Stimulated activated CD8-positive, alpha-beta memory T cell treated with anti-CD3 and anti-CD28 coated beads, Interleukin-7, amount 100 ng/mL, for 1 hour (primary cell): Measurements from ENCODE around the gene CTBS.
A peak's percentile ranks its signal among the peaks of the same experiment; 100 is the strongest.
"Not testable (repeated sequence)": the region's sequence is repeated elsewhere in the genome, so short reads cannot be mapped to it uniquely, and the experiment has no call there.

Experiments used
- DNase-seq, 2 donors: peaks; one replicate each; pipeline ENCODE4 v3.0.0-alpha.2; 2020; ENCODE audit warnings: low read depth in 2 of 2

The CTBS gene, protein sequence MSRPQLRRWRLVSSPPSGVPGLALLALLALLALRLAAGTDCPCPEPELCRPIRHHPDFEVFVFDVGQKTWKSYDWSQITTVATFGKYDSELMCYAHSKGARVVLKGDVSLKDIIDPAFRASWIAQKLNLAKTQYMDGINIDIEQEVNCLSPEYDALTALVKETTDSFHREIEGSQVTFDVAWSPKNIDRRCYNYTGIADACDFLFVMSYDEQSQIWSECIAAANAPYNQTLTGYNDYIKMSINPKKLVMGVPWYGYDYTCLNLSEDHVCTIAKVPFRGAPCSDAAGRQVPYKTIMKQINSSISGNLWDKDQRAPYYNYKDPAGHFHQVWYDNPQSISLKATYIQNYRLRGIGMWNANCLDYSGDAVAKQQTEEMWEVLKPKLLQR

DNA sequence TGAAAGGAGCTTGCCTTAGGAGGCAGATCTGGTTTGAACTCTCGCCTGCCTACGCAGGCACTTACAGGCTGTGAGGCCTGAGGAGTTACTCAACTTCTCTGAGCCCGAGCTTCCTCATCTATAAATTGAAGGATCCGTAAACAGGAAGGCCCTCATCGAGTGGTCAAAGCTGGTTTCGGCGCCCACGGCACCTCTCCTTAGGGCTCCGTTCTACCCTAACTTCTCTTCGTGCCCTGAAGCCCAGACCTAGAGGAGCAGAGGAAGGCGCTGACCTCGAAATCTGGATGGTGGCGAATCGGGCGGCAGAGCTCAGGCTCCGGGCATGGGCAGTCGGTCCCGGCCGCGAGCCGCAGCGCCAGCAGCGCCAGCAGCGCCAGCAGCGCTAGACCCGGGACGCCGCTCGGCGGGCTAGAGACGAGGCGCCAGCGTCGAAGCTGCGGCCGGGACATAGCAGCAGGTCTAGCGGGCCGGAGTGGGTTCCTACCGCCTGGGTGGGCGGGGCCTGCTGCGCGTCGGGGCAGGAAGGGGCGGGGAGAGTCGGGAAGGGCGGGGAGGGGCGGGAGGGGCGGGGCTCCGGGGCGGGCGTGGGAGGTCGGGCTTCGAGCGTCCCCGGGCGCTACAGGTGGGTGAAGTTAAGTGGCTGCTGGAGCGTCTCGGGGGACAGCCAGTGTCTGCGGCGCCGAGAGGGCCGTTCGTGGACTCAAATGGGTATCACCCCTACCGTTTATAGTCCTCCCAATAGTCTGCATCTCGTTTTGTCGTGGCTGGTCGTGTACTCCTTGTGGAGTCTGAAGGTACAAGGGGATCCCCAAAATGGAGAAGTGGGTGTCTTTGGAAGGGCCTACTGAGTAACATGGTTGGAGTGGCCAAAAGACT lies at the start of gene CTBS:
CTBS (minus strand) TSS at position 474 of the 876 bp plus-strand sequence; CDS start at position 449, 25 bp downstream.
- peak; percentile 69 to 74 for DNase-seq

DNA sequence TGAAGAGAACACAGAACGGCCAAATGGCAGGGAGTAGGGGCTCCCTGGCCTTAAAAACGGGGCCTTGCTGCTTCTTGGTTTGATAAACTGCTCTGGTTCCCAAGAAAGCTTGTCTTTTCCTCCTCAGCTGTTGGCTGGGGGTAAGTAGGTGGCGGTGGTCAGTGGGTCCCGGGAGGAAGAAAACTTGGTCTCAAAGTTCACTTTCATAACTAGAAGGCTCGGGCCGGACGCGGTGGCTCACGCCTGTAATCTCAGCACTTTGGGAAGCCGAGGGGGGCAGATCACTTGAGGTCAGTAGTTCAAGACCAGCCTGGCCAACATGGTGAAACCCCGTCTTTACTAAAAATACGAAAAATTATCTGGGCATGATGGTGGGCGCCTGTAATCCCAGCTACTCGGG lies 47.3 kb upstream of the CTBS start:
- DNase-seq: no peak

DNA sequence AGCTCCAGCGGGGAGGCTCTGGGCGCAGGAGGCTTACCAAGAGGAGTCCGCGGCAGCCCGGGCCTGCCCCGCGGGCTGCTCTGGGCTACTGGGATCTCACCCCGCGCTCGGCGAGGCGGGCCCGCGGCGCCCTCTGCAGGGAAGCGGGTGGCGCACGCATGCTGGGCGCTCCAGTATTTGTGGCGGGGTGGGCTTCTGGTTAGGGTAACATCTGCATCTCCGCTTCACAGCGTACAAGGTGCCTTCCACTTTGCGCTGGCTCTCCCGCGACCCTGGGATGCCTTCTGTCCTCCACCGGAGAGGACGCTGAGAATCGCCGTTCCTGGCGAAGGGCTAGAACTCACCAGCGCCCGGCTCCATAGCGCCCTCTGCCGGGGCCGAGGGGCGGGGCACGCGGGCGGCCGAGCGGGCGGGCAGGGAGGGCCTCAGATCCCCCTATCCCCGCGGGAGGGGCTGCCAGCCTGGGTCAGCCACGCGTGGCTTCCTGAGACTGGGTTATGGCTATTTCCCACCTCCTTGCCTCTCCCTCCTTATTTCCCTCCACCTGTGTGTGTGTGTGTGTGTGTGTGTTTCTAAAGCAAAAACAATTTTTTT lies 46.6 kb upstream of the CTBS start:
- DNase-seq: peak; percentile 56 to 57

DNA sequence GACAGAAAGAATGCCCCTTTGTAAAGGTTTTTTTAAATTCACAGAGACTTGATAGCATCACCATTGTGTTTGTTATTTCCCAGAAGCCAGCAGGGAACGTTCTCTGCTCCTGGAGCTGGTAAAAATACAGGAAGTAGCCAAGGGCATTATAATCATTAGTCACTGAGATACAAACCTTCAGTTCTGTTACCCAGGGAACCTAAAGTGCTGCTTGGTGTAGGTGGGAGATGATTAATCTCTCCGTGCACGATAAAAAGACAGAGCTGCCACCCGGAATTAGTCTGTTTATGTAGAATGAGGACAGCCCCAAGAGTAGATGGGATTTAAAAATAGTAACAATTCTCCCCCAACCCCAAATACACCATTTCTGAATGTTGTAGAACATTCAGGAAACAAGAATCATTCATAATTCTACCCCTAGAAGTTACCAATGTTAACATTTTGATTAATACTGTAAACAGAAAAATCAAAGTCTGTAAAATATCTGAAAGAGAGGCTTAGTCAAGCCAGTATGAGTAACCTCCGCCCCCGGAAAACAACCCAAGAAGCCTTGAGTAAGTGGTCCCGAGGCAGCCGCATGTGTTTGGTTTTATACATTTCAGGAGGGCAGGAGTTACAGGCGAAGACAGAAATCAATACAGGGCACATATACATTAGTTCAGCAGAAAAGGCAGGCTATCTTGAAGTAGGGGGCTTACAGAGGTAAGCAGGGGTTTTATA lies 45.3 kb upstream of the CTBS start:
- DNase-seq: no peak

DNA sequence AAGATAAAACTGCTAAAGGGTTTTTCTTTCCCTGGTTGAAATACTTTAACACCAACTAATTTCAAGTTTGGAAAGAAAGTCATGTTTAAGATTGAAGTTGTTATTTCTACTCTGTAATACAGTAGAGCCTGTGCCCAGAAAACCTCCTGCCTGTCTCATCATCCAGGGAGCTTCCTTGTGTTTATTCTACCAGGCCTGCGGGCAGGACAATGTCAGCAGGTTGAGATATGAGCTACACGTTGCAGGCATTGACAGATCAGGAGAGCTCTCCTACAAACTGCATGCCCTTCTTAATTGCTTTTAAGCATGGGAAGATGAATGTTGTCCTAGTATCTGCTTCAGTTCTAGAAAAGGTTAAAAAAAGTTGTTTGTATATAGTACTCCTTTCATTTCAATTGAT lies 43.1 kb upstream of the CTBS start:
- DNase-seq: no peak

DNA sequence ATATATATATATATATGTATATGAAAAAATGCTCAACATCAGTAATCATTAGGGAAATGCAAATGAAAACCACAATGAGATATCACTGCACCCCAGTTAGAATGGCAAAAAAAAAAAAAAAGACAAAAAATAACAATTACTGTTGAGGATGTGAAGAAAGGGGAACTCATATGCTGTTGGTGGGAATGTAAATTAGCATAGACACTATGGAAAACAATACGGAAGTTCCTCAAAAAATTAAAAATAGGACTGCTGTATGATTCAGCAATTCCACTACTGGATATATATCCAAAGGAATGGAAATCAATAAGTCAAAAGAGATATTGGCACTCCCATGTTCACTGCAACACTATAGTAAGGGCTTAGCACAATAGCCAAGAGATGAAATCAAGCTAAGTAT lies 41.5 kb upstream of the CTBS start:
- no peak for DNase-seq

DNA sequence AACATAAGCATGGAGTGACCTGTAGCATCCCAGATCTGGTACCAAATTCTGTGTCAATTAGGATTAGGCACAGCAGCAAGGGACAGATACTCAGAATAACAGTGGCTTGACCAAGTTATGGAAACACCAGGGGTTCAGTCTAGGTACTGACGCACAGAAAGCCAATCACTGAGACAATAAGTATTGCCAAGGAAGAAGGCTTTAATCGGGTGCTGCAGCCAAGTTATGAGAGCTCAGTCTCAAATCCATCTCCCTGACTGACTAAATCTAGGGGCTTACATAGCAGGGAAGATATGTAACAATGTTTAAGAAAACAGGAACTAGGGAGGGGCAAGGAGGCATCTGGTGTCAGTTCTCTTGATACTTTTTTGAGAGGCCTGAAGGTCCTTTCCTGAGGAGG lies 39.6 kb upstream of the CTBS start:
- no peak for DNase-seq

DNA sequence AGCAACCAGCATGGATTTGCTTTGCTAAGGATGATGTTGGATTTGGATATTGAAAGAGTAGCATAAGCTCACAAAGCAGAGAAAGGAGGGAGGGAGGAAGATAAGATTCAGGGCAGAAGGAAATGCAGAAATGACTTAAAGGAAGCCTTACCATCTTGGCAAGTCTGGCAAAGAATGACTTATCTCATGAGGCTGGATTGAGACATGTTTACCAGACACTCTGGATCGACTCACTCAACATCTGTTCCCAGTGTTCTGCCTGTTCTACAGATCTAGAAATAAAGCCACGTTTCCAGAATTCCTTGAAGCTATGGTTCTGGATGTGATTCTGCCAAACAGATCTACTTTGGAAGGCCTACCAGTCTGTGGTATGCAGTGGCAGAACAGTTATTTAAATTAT lies 38.8 kb upstream of the CTBS start:
- no peak for DNase-seq

DNA sequence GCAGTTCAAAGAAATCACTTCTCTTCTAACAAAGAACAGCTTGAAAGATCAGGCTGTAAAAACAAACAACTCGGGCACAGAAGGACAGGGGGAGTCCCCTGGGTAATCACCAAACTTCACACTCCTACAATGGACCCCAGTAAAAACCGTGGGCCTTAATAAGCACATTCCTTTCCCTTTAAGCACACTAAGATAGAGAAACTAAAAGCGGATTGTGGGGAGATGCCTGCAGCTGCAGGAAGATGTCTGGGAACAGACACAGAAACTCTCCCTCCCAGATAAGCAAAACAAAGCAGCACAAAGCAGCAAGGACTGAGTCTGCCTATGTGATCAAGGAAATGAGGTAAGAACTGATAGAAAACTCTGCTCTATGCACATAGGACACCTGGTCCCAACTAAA lies 37.6 kb upstream of the CTBS start:
- DNase-seq: no peak

DNA sequence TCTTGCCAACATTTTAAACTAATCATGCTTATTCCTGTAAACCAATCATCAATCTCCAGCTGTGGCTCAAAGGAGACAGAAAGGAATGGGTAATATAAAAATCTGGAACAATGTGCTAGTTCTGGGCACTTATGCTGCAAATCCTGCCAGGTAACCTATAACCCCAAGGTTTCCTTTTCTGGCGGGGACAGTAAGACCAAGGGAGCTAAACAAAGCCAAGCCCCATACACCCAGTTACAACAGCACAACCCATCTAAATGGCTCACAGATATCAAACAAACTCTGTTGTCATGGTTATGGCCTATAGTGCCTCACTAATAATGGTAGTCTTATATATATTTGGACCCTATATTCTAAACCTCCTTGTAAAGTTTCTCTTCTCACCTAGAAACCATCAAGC lies 36.9 kb upstream of the CTBS start:
- no peak for DNase-seq

DNA sequence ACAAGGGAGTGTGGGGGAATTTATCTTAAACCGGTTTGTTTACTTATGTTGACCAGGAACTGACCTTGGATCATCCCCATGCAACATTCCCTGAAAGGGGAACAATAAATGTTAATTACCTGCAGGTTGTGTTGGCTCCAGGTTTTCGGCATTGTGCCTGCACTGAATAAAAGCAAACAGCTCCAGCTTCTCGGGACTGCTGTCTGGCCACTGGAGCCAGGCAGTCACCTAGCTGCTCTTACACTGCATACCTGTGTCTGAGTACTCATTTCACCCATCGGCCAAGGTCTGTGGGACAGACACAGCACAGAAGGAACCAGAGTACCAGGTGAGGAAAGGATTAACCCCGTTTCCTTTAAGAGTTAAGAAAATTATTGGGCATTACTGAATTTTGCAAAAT lies 32.7 kb upstream of the CTBS start:
- DNase-seq: no peak

DNA sequence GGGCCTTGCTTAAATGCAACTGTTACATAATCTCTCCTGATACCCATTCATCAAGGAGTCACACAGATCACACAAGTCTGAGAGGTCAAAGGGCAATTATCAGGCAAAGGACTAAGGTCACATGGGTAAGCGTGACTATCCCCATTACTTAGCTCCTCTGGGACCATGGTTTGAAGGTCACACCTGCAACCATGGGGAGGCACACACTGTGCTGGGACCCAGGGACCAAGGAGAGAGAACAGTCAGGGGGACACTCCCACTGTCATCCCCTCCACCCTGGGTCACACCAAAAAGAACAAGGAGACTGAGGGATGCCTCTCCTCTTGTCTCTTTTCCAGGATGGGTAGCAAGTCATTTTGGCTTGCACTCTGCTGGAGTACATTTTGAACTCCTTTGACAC lies 30.9 kb upstream of the CTBS start:
- no peak for DNase-seq

DNA sequence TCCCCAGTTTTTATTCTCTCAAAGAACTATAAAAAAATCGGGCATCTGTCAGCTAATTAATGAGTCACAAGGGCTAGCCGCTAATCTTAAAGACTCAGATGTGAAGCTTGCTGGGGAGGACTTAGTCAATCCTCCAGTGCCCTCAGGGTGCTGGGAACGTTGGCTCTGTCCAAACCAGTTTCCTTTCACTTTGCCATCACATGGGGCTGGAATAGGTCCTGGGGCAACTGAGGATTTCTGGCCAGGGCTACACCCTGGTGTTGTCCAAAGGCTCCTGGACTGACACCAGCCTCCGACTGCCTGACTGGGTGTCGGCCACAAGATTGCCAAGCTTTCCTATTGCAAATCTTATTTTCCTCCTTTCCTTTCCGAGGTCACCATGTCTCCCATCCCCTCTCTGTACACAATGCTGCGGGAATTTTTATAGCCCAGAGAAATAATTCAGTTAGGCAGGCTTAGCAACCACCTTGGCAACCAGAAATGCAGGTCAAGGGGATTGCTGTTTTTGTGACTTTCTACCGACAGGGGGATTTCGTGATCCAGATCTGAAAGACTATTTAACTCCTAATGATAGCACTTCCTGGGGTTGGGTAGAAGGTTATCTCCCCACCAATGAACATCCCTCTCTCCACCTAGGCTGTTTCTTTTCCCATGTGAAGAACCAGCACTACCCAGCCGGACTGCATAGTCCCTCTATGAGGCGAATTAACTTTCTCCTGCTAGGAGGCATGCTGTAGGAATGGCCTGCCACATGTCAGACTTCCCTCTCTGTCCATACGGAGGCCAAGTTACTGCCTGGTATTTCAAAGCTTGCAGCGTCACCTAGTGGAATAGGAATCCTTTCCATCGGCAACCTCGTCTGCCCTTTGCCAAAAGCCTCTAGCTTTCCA lies 29.9 kb upstream of the CTBS start:
- DNase-seq: no peak

DNA sequence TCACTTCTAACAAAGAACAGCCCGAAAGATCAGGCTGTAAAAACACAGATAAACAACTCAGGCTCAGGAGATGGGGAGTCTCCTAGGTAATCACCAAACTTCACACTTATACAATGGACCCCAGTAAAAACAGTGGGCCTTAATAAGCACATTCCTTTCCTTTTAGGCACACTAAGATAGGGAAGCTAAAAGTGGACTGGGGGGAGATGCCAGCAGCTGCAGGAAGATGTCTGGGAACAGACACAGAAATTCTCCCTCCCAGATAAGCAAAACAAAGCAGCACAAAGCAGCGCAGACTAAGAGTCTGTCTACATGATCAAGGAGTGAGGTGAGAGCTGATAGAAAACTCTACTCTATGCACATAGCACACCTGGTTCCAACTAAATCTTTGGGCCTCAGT lies 29.0 kb upstream of the CTBS start:
- no peak for DNase-seq

DNA sequence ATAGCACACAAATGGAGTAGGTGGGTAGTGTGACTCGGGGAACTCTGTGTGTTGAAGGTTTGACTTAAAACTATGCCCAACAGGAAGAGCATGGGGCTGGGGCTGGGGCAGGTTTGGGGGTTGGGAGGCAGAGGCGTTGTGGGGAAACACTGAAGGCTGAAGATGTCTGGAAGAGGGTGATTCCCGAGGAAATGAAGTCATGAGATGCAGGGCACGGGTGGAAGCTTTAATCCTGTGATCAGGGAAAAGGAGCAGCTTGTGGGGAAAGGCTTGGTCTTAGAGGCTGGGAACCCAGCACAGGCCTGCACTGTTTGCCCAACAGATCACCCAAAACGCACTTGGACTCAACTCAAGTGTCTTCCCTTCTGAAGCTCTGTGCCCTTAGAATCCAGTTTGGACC lies 26.6 kb upstream of the CTBS start:
- DNase-seq: no peak

DNA sequence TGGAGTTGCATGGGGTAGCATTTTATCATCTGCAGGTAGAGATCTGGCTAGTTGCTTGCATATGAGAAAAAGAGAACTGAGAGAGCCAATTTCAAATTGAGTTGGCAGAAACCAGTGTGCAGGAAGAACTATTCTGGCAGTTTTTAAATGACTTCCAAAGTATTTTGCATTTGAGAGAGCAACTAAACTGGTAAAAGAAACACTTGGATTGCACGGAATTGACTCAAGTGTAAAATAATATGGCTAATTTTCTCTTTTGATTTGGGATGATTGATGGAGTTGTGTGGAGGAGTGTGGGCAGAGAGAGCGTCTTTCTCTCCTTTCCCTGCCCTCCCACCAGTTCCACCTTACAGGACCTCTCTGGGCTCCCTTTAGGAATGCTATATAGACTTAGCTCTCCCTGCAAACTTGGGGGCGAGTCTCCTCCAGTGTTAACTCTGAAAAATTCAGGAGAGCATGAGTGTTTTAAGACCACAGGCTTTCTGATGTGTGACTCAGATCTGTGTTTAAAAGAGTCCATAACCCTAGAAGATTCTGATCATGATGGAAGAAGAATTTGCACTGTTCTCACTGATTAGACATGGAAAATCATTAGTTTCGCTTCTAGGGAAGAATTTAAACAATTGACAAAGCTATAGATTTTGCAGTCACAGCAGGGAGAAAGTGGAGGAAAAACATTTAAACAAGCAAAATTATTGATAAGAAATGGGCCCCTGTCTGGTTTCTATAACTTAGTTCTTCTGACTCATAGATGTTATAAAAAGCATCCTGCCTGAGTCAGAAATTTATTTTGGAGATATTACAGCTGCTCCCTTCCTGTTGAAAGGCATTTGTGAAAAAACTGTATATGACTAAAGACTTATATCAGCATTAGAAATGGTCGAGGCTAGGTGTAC lies 24.9 kb upstream of the CTBS start:
- no peak for DNase-seq

DNA sequence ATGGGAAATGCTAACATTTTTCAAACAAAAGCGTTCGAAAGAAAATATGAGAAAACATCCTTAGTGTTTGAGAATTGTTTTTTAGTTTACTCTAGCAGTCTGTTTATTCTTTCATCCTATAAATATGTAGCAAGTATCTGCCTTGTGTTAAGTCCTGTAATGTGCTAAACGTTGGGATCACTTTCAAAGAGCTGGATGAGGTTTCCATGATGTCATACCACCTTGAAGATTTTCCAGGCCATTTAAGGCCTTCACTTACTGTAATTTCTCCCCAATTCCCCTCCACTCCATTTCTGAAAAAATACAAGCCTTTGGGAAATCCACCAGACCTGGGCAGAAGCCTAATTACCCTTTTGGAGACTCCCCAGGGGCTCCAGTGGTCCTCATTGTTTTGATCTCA lies 24.2 kb upstream of the CTBS start:
- no peak for DNase-seq

DNA sequence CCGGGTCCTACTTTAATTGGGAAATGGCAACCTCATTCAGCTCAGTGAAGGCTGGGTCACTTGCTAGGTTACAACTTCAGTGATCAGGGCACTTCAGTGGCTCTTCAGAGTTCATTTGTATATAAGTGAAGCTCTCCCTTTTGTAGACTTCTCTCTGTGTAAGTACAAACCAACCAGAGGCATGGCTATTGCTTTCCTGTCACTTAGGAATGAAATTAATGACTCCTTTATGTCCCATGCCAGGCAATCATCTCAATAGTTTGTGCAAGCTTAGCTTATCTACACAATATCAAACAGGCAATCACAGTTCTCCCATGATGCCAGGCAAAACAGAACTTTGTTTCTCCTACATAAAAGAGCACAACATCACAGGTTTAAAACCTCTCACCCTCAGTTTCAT lies 22.8 kb upstream of the CTBS start:
- no peak for DNase-seq

DNA sequence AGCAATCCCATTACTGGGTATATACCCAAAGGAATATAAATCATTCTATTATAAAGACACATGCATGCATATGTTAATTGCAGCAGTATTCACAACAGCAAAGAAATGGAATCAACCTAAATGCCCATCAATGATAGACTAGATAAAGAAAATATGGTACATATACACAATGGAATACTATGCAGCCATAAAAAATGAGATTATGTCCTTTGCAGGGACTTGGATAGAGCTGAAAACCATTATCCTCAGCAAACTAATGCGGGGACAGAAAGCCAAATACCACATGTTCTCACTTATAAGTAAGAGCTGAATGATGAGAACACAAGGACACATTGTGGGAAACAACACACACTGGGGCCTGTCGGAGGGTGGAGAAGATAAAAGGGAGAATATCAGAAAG lies 20.7 kb upstream of the CTBS start:
- not testable (repeated sequence) for DNase-seq

DNA sequence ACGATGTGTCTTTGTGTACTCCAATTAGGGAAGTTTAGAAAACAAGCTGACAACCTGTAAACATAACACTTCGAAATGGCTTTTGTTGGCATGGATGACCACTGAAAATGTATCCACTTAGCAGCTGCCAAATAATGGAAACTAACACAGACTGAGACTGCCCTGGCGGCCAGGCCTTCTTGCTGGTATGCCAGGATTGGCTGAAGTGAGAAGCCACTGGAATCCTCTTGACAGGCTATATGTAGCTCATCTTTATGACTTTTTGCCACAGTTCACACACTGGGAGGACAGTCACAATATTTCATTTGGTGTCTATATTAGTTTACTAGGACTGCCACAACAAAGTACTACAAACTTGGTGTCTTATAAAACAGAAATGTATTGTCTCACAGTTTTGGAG lies 12.9 kb upstream of the CTBS start:
- no peak for DNase-seq
